SJSA1 (cell line): Measurements from ENCODE around the gene APBB2. TPM values are rescaled to one million over a fixed set of nuclear protein-coding genes. Genes with fewer than 3 reads are reported as not detected.

ENCODE experiments used
- DNase-seq, 2 experiments: peaks; one replicate each; pipeline ENCODE4 v3.0.0-alpha.2; 2015 to 2020; ENCODE audit warnings: low spot score in 2 of 2, low read depth in 1 of 2
- H3K27ac ChIP-seq: fragments of 250-450 bp; sonication (Bioruptor Pico); 2 replicates; pipeline ENCODE4 v1.5.1; 2020; ENCODE audit warnings: mild to moderate bottlenecking, moderate library complexity
- H3K27me3 ChIP-seq: fragments of 250-450 bp; sonication (Bioruptor Pico); replicated peaks from 2 replicates; pipeline ENCODE4 v1.5.1; 2020; ENCODE audit warnings: mild to moderate bottlenecking, moderate library complexity
- H3K36me3 ChIP-seq: fragments of 250-450 bp; sonication (Bioruptor Pico); 2 replicates; pipeline ENCODE4 v1.5.1; 2020; ENCODE audit warnings: mild to moderate bottlenecking
- H3K4me1 ChIP-seq: fragments of 250-450 bp; sonication (Bioruptor Pico); replicated peaks from 2 replicates; pipeline ENCODE4 v1.6.1; 2021; ENCODE audit warnings: mild to moderate bottlenecking
- H3K4me3 ChIP-seq: fragments of 250-450 bp; sonication (Bioruptor Pico); 2 replicates; pipeline ENCODE4 v1.5.1; 2020; ENCODE audit warnings: mild to moderate bottlenecking
- H3K9me3 ChIP-seq: fragments of 250-450 bp; sonication (Bioruptor Pico); replicated peaks from 2 replicates; pipeline ENCODE4 v1.5.1; 2020; ENCODE audit warnings: mild to moderate bottlenecking
- total RNA-seq: library from RNA; depleted of rRNA; stranded (reverse); fragments of >200 nt; shearing (Covaris generic); gene quantifications from 2 replicates; pipeline ENCODE4 v1.2.3, GENCODE V29; 2014

Gene APBB2
- total RNA-seq, 1 experiment from 2014 or later, result 12.9 TPM

- no peaks in the 10 kb centered on the region for H3K27me3 ChIP-seq
- no peak overlapping the region for H3K4me3 ChIP-seq
- H3K36me3 ChIP-seq, result no peaks in the 10 kb centered on the region
- H3K27ac ChIP-seq, result no peak overlapping the region
- no peaks in the 10 kb centered on the region for H3K4me1 ChIP-seq
- no peaks in the 10 kb centered on the region for H3K9me3 ChIP-seq
- DNase-seq, result no peak
Measured at GRCh38 chr4:40962551-40963180, 251.7 kb downstream of the APBB2 start.

- no peaks in the 10 kb centered on the region for H3K36me3 ChIP-seq
- H3K9me3 ChIP-seq, result no peaks in the 10 kb centered on the region
- DNase-seq, result no peak
- H3K27ac ChIP-seq, result no peak overlapping the region
- no peaks in the 10 kb centered on the region for H3K4me1 ChIP-seq
- H3K4me3 ChIP-seq, result no peak overlapping the region
- H3K27me3 ChIP-seq, result no peaks in the 10 kb centered on the region
Measured at GRCh38 chr4:40960941-40961340, 253.4 kb downstream of the APBB2 start.

- Histone ChIP-seq H3K9me3 (no peaks in the 10 kb centered on the region), H3K4me3 (no peak overlapping the region), H3K4me1 (no peaks in the 10 kb centered on the region), H3K27ac (no peak overlapping the region), H3K27me3 (no peaks in the 10 kb centered on the region), H3K36me3 (no peaks in the 10 kb centered on the region)
- DNase-seq, result no peak
Measured at GRCh38 chr4:40957281-40957680, 257.1 kb downstream of the APBB2 start.

- no peaks in the 10 kb centered on the region for H3K4me1 ChIP-seq
- no peak overlapping the region for H3K4me3 ChIP-seq
- no peaks in the 10 kb centered on the region for H3K36me3 ChIP-seq
- no peaks in the 10 kb centered on the region for H3K9me3 ChIP-seq
- H3K27ac ChIP-seq, result no peak overlapping the region
- no peak for DNase-seq
- no peaks in the 10 kb centered on the region for H3K27me3 ChIP-seq
Measured at GRCh38 chr4:40956721-40957255, 257.6 kb downstream of the APBB2 start.

- no peak for DNase-seq
- no peak overlapping the region for H3K4me3 ChIP-seq
- H3K36me3 ChIP-seq, result no peaks in the 10 kb centered on the region
- no peaks in the 10 kb centered on the region for H3K4me1 ChIP-seq
- no peaks in the 10 kb centered on the region for H3K9me3 ChIP-seq
- no peak overlapping the region for H3K27ac ChIP-seq
- H3K27me3 ChIP-seq, result no peaks in the 10 kb centered on the region
Measured at GRCh38 chr4:40954088-40954668, 260.2 kb downstream of the APBB2 start.

- Histone ChIP-seq H3K27me3 (no peaks in the 10 kb centered on the region), H3K36me3 (no peaks in the 10 kb centered on the region), H3K27ac (no peak overlapping the region), H3K4me1 (no peaks in the 10 kb centered on the region), H3K9me3 (no peaks in the 10 kb centered on the region), H3K4me3 (no peak overlapping the region)
- no peak for DNase-seq
Measured at GRCh38 chr4:40953283-40954087, 260.9 kb downstream of the APBB2 start.

GRCh38 chr4:40952672-40953071 lies 261.7 kb downstream of the APBB2 start:
- Histone ChIP-seq H3K27me3 (no peaks in the 10 kb centered on the region), H3K9me3 (no peaks in the 10 kb centered on the region), H3K36me3 (no peaks in the 10 kb centered on the region), H3K4me3 (no peak overlapping the region), H3K4me1 (no peaks in the 10 kb centered on the region), H3K27ac (no peak overlapping the region)
- no peak for DNase-seq

- H3K9me3 ChIP-seq, result no peaks in the 10 kb centered on the region
- H3K27me3 ChIP-seq, result no peaks in the 10 kb centered on the region
- H3K36me3 ChIP-seq, result no peaks in the 10 kb centered on the region
- no peak for DNase-seq
- no peaks in the 10 kb centered on the region for H3K4me1 ChIP-seq
- no peak overlapping the region for H3K4me3 ChIP-seq
- no peak overlapping the region for H3K27ac ChIP-seq
Measured at GRCh38 chr4:40952217-40952616, 262.1 kb downstream of the APBB2 start.

GRCh38 chr4:40951026-40951425 lies 263.3 kb downstream of the APBB2 start:
- Histone ChIP-seq H3K9me3 (no peaks in the 10 kb centered on the region), H3K27me3 (no peaks in the 10 kb centered on the region), H3K4me3 (no peak overlapping the region), H3K27ac (no peak overlapping the region), H3K4me1 (no peaks in the 10 kb centered on the region), H3K36me3 (no peaks in the 10 kb centered on the region)
- DNase-seq, result no peak

- no peaks in the 10 kb centered on the region for H3K27me3 ChIP-seq
- H3K27ac ChIP-seq, result no peak overlapping the region
- no peaks in the 10 kb centered on the region for H3K4me1 ChIP-seq
- H3K4me3 ChIP-seq, result no peak overlapping the region
- DNase-seq, result no peak
- no peaks in the 10 kb centered on the region for H3K36me3 ChIP-seq
- H3K9me3 ChIP-seq, result no peaks in the 10 kb centered on the region
Measured at GRCh38 chr4:40949358-40950100, 264.8 kb downstream of the APBB2 start.

- Histone ChIP-seq H3K9me3 (no peaks in the 10 kb centered on the region), H3K4me3 (no peak overlapping the region), H3K27ac (no peak overlapping the region), H3K36me3 (no peaks in the 10 kb centered on the region), H3K27me3 (no peaks in the 10 kb centered on the region), H3K4me1 (no peaks in the 10 kb centered on the region)
- no peak for DNase-seq
Measured at GRCh38 chr4:40948014-40948413, 266.3 kb downstream of the APBB2 start.

- H3K9me3 ChIP-seq, result no peaks in the 10 kb centered on the region
- H3K4me1 ChIP-seq, result no peaks in the 10 kb centered on the region
- H3K27me3 ChIP-seq, result no peaks in the 10 kb centered on the region
- H3K4me3 ChIP-seq, result no peak overlapping the region
- no peaks in the 10 kb centered on the region for H3K36me3 ChIP-seq
- no peak for DNase-seq
- H3K27ac ChIP-seq, result no peak overlapping the region
Measured at GRCh38 chr4:40946652-40947051, 267.7 kb downstream of the APBB2 start.

- no peaks in the 10 kb centered on the region for H3K27me3 ChIP-seq
- no peaks in the 10 kb centered on the region for H3K4me1 ChIP-seq
- no peak overlapping the region for H3K27ac ChIP-seq
- no peak for DNase-seq
- H3K36me3 ChIP-seq, result no peaks in the 10 kb centered on the region
- H3K9me3 ChIP-seq, result no peaks in the 10 kb centered on the region
- H3K4me3 ChIP-seq, result no peak overlapping the region
Measured at GRCh38 chr4:40940756-40941155, 273.6 kb downstream of the APBB2 start.
